ENCODE data around the gene CHRND. TPM values are rescaled to one million over a fixed set of nuclear protein-coding genes. Genes with fewer than 3 reads are reported as not detected.

CHRND gene
- total and polyA plus RNA-seq, 2 of the 4 experiments (the other 2 are of a cell fraction): not detected

- Histone ChIP-seq H4K20me1 (ENCODE audit: insufficient read depth, low read length) (no peaks in the 10 kb centered on the region; the same call in 1 of the 2 replicates), H3K36me3 (ENCODE audit: control insufficient read depth, insufficient read depth, low read length) (peaks cover 4% of the 10 kb centered on the region; the same call in 1 of the 2 replicates), H2BK120ac (ENCODE audit: low read depth, low read length) (no peak overlapping the region), H3K56ac (ENCODE audit: extremely low read depth, insufficient read depth, low read length) (no peak overlapping the region), H3K79me1 (ENCODE audit: low read depth in 1 of 2, low read length in 2 of 2) (peaks cover 0 to 14% of the 10 kb centered on the region in 2 experiments; a peak in 2 of 4 replicates), H3K4me2 (ENCODE audit: low read depth, low read length) (no peak overlapping the region), H3K9me3 (ENCODE audit: control insufficient read depth, insufficient read depth, low read length) (no peaks in the 10 kb centered on the region), H2BK15ac (ENCODE audit: low read depth, low read length) (no peak overlapping the region), H3K4ac (ENCODE audit: low read depth, low read length) (no peak overlapping the region), H3K9me1 (ENCODE audit: insufficient read depth, low read length) (peaks cover 7% of the 10 kb centered on the region; the same call in 1 of the 2 replicates), H3K9ac (ENCODE audit: low read depth, low read length) (no peak overlapping the region), H4K8ac (ENCODE audit: low read depth in 2 of 2, low read length in 2 of 2) (no peak overlapping the region), H3K4me1 (ENCODE audit: control insufficient read depth, insufficient read depth, low read length) (no peaks in the 10 kb centered on the region; the same call in 1 of the 2 replicates), H3K27ac (ENCODE audit: insufficient read depth, low read length) (no peak overlapping the region), H4K91ac (ENCODE audit: insufficient read depth, low read depth, low read length) (no peak overlapping the region), H3K27me3 (ENCODE audit: control insufficient read depth, insufficient read depth, low read length) (peaks cover 9% of the 10 kb centered on the region), H2AFZ (replicated peaks; ENCODE audit: low read length, poor library complexity) (no peak overlapping the region), H3K4me3 (ENCODE audit: insufficient read depth, low read depth, low read length) (no peak overlapping the region), H4K5ac (ENCODE audit: low read depth, low read length) (no peak overlapping the region), H3K23ac (ENCODE audit: low read depth, low read length) (no peak overlapping the region), H2AK5ac (ENCODE audit: low read depth, low read length) (no peak overlapping the region), H3K14ac (replicated peaks; ENCODE audit: low read depth, low read length) (no peak overlapping the region), H2BK20ac (ENCODE audit: low read depth, low read length) (no peak overlapping the region), H2BK5ac (ENCODE audit: low read depth, low read length, poor library complexity, severe bottlenecking) (no peak overlapping the region), H3K18ac (ENCODE audit: low read depth, low read length) (no peak overlapping the region), H2AK9ac (replicated peaks; ENCODE audit: low read depth, low read length, poor library complexity) (no peak overlapping the region)
- DNase-seq (no peak), ATAC-seq (ENCODE audit: low read depth) (no peak)
- 97% methylated on average over 6 of the region's 14 CpGs; no CpG with 5 or more reads in 1 of the 2 experiments for WGBS, 2 experiments (ENCODE audit: extremely low coverage in 2 of 2, insufficient read length in 1 of 2)
- BruUV-seq (replicated peaks): no TSS peak
- in situ Hi-C loops (cut with MboI; ENCODE audit: low sequenced_read_pairs): no loop called here
- TF ChIP-seq MAFK (IDR thresholded peaks at IDR 0.05; ENCODE audit: low read depth, low read length): no peak
- no peak for TF ChIP-seq CTCF (conservative IDR thresholded peaks at IDR 0.05; ENCODE audit: low read depth, low read length)
- no peak for TF ChIP-seq RAD21 (IDR thresholded peaks at IDR 0.05; ENCODE audit: low read length)
- TF ChIP-seq MAZ (IDR thresholded peaks at IDR 0.05; ENCODE audit: borderline replicate concordance, low read depth, low read length): no peak
- TF ChIP-seq BHLHE40 (IDR thresholded peaks at IDR 0.05; ENCODE audit: low read depth, low read length): no peak
- ChIA-PET CTCF (no interaction called here), POLR2A (ENCODE audit: unreplicated experiment) (no interaction called here)
- intact Hi-C loops (cut with micrococcal nuclease): no loop called here
- dilution Hi-C loops (cut with HindIII; ENCODE audit: low sequenced_read_pairs, unreplicated experiment): no loop called here
Observed at GRCh38 chr2:232543491-232543890, 17.5 kb downstream of the CHRND start.
